Erythroblast (primary cell): ENCODE data around the gene PPP4R1.

Experiments used
- GATA1 ChIP-seq: IDR thresholded peaks from 2 replicates; pipeline ENCODE4 v1.6.1; 2011; ENCODE audit warnings: low read depth, mild to moderate bottlenecking, control low read depth, low read length, moderate library complexity
- POLR2A ChIP-seq: IDR thresholded peaks from 2 replicates; pipeline ENCODE4 v1.6.1; 2011; ENCODE audit warnings: mild to moderate bottlenecking, low read length

DNA sequence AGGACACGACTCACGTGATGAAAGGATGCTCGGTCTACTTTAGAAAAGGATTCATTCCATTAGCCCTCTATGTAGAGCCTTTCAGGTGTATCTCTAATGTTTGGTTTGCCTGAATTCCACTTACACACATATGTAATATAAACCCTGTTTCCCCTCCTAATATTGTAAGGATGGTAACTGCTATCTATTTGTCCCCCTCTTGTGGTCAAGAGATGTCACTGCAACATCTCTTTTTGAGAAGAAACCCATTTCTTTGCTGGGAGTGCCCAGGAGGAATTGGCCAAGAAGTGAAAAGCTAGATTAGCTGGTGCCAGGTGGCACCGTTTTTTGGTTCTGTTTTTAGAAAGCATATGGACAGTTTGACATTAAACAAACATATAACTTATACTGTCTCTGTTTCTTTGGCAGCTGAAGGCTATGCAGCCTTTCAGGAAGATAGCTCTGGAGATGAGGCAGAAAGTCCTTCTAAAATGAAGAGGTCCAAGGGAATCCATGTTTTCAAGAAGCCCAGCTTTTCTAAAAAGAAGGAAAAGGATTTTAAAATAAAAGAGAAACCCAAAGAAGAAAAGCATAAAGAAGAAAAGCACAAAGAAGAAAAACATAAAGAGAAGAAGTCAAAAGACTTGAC lies 97.8 kb downstream of the PPP4R1 start:
- TF ChIP-seq POLR2A (no peak), GATA1 (no peak)
